HTR-8/SVneo (cell line): ENCODE data around the gene MVB12B.

Experiments
- DNase-seq: peaks from one replicate; pipeline ENCODE4 v3.0.0; 2011; ENCODE audit warnings: low spot score, mixed read lengths; ENCODE audit not compliant: insufficient read length
- FAIRE-seq: peaks from 2 replicates; lab custom pipeline; 2011; peaks lifted over from hg19 to GRCh38; lab: Jason Lieb, UNC

Gene MVB12B

DNA sequence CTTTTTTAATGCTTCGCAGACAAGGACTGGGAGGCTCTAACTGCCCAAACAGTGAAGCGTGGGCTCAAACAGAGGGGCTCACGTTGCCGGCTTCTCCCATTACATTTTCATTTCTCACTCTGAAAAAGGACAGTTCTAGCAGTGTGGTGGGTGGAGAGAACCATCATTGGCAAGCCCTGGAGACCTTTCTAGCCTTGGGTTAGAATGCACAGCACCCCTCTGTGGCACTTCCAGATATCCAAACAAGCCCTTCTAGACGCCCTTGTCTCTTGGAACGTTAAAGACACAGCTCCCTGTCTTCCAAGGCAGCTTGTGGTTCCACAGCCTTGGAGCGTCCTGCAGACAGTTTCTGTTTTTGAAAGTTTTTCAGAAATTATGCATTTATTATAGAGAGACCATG is 52.1 kb downstream of the MVB12B start:
- FAIRE-seq: no peak
- DNase-seq: no peak

DNA sequence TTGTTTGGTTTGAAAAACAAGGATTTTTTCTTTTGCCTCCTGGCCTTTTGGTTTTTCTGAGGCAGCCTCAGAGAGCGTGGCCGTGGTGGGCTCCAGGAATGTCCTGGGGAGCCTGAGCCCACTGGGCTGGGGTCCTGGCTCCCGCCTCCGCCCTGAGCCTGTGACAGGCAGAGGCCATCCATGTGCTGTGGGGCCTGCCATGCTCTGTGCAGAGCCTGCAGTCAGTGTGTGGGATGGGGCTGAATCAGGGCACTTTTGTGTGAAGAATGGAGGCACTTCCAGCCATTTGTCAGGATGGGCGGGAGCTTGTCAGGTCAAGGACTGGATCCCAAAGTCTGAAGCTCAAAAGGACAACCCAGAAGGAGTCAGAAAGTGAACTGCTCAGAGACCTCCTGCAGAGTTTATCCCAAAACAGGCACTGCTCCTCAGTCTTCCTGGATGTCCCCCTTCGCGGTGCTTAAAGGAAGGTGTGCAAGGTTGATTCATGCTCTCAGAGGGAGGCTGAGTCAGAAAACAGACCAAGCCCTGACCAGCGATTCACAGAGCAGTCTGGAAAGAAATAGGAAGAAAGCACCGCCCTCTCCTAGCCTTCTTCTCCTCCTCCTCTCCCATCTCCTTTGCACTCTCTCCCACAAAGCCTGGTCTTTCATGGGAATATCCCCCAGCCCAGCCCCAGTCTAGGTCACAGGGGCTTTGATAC is 53.2 kb downstream of the MVB12B start:
- DNase-seq (no peak), FAIRE-seq (no peak)

GRCh38 chr9:126380447-126380846 is 53.8 kb downstream of the MVB12B start:
- no peak for FAIRE-seq
- DNase-seq: no peak

- FAIRE-seq (no peak), DNase-seq (no peak)
Observed at GRCh38 chr9:126381195-126381594, 54.6 kb downstream of the MVB12B start.

DNA sequence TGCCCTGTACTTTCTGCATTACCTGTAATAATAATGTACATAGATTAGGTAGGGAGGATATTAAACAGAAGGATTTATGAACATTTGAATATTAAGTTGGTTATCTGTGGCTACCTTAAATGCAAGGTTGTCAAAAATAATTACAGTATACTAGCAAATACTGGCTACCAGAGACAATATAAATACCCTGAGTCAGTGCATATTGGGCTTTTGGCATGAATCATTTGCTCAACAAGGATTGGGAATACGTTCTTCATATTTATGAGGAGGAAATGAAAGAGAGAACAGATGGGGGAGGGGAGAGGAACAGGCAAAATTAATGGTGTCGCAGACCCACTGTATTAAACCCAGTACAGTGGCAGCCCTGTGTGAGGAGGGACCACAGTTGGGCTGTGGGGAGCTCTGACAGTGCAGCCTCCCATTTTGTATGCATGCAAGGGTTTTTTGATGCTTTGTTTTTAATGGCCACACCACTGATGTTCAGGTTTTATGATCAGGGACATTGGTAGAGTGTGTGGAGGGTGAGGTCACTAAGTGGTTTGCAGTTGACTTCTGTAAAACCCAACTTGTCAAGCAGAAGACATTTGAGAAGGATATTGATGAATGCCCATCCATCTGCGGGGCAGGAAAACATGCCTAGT is 56.9 kb downstream of the MVB12B start:
- FAIRE-seq (no peak), DNase-seq (no peak)

- DNase-seq: no peak
- FAIRE-seq: no peak
Observed at GRCh38 chr9:126384926-126385325, 58.3 kb downstream of the MVB12B start.

DNA sequence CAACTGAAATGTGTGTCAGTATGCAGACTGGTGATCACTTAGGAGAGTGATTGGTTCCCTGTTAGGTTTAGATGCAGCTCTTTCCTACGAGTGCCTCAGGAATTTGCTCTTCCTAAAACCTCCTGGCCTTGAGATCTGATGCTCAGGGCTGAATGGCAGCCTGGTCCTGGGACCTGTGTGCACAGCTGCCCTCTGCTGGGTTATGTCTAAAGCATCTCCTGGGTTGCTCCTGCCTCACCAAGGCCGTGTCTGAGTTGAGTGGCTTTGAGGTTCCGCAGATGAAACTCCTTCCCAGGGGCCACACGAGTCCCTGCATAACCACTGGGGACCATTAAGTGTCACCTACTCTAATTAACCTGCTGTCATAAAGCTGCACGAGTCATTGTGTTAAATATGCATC is 59.5 kb downstream of the MVB12B start:
- DNase-seq (peak; percentile 21), FAIRE-seq (no peak)

DNA sequence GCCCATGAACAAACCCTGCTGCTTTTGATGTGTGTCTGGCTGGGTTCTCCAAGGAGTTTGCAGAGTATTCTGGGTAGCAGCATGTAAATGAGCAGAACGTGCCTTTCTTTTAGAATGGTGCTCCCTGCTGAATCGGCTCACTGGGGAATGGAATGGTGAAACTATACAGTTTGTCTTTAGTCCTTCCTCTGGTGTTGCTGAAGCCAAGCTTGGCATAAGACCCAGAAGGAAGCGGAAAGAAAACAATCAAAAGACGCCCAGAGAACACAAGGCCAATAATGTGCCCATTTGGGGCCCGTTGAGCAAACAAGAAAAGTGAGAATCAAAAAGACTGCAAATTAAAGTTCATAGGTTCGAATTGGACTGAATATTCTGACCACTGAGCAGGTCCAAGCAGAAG is 60.1 kb downstream of the MVB12B start:
- FAIRE-seq (no peak), DNase-seq (no peak)

DNA sequence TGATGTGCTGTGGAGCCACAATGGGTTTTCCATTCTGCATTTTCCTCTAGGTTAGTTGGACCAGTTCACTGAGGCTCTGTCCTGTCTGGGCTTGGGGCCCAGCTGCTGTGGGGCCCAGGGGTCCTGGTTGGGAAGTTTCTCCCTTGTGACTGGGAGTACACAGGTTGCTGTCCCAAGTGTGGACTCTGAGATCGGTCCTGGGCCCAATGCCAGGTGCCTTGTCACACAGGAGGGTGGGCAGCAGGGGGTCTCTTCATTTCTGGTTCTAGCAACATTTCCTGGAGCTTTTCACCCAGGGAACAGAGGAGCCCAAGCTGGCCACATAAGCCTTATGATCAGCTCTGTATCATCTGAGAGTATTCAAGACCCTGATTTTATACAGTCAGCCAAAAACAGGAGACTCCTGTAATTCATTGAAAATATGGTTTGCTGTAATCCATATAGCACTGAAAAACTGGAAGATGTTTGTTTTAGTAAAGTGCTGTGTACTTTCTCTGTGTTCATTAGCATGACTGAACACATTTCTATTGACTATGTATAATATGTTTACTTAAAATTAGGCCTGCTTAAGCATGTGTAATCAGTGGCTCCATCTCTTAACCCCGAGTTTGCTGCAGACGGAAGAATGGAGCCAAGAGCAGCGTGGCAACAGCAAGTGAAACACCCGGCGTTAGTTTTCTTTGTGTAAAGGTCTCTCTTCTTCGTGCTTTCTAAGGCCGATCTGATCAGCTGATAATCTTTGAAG is 62.5 kb downstream of the MVB12B start:
- DNase-seq (no peak), FAIRE-seq (no peak)

GRCh38 chr9:126389992-126390391 is 63.4 kb downstream of the MVB12B start:
- DNase-seq (no peak), FAIRE-seq (no peak)

DNA sequence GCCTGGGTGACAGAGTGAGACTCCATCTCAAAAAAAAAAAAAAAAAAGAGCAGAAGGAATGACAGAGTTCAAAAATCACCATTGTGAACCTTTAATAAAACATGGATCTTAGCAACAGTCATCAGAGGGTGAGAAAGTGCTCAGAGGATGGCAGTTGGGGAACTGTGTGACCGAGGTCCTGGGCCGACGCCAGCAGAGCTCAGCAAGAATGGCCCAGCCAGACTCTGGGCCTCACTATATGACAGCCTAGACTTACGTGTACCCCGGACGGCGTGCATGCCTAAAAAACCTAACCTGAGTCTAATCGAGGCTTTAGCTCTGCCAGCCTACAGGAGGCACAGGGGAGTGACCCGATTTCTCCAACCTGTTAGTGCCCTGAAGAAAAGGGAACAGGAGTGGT is 64.3 kb downstream of the MVB12B start:
- DNase-seq (no peak), FAIRE-seq (no peak)

- no peak for FAIRE-seq
- DNase-seq: no peak
Observed at GRCh38 chr9:126391713-126392661, 65.4 kb downstream of the MVB12B start.

DNA sequence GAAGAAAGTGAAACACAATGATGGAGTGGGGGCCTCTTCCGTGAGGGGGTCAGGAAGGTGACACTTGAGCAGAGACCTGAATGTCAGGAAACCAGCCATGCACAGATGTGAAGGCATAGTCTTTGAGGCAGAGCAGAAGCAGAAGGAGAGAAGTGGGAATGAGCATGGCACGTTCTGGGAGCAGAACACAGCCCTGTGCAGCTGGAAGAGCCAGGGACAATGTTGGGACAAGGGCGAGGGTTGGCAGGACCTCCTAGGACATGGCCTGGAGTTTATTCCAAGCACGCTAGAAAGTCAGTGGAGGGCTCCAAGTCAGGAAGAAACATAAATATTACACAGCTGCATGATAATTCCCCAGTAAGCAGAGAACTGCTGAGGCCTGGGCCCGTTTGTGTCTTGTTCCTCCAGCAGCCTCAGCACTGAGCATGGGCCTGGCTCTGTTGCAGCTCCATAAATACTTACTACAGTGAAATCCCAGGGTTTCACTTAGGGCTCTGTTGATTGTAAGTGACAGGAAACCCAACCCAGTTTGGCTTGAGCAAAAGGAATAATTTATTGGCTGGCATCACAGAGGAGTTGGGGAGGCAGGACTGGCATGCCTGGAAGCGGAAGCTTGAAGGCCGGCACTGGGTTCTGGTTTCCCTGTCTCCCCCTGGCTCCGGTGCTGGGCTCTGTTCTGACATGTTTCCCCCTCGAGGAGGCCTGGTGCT is 66.2 kb downstream of the MVB12B start:
- FAIRE-seq (no peak), DNase-seq (no peak)

- no peak for DNase-seq
- no peak for FAIRE-seq
Observed at GRCh38 chr9:126393876-126394275, 67.2 kb downstream of the MVB12B start.

GRCh38 chr9:126394802-126395201 is 68.2 kb downstream of the MVB12B start:
- no peak for FAIRE-seq
- DNase-seq: no peak

DNA sequence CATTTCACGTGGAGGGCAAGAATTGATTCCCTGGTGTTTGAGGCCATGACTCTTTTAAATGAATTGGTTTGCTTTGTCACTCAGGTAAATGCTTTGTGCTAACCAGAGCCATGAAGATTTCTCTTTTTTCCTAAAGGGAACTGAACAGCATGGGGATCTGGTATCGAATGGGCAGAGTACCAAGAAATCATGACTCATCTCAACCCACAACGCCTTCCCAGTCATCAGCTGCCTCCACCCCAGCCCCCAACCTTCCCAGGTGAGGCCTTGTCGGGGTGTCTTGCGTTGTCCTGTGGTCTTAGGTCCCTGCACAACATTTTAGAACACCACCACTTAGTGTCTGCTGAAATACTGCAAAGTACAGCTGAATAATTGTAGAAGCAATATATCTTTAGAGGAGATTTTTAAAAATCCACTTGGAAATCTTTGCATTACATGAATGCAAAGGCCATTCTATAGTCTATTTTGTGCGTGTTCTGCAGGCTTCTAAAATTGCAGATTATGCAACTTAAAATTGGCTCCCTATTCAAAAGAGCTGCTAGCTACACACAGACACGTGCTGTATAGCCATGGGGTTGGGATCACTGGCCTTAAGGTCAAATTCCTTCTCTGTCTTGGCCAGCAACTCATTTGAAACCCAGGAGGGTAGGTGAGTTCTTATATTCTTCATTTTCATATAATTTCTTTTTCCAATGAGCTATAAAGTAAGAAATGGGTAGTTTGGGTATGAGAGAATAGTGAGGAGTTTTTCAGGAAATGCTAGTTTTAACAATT is 69.0 kb downstream of the MVB12B start:
- FAIRE-seq (no peak), DNase-seq (peak; percentile 35)

DNA sequence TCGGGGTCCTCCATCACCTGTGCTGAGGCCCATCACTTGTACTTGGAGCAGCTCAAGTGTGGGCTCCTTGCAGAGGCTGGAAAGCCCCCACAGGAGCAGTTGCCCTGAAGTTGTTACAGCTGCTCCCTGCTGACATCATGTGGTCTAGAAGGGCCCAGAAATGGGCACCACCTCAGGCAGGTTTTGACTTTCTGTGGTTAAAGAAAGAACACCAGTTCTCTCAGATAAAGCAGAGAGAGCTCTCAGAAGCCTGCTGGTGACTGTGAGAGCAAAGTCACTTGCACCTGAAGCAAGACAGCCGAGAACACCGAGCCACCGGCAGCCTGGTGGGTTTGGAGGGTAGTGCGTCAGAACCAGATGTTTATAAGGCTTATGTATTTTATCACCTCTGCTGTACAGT is 70.4 kb downstream of the MVB12B start:
- no peak for FAIRE-seq
- DNase-seq: no peak

- FAIRE-seq (no peak), DNase-seq (peak; percentile 62)
Observed at GRCh38 chr9:126398403-126399058, 71.9 kb downstream of the MVB12B start.
